Measurements from ENCODE around the gene PRELID3B. TPM values are rescaled to one million over a fixed set of nuclear protein-coding genes. Genes with fewer than 3 reads are reported as not detected.

Gene PRELID3B
- total and polyA plus RNA-seq, 4 donors: 19.9 to 61.1 (median 41.2) TPM

DNA sequence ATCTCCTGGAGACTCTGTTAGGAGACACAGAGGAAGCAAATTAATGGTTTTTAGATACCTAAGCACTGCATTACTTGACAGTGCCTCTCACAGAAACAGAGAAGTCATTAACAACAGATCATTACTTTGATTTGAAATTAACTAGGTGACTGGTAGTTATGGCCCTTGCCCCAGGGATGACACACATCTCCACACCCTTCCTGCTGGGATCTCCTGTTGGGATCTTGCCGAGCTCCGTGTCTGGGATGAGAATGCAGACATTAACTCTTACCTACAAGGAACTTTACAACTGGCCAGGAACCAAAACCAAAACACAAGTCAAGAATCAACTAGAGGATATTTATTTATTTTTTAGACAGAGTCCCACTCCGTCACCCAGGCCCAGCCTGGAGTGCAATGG lies 2.2 kb upstream of the PRELID3B start:
- no peak overlapping the region for H3K9ac ChIP-seq (ENCODE audit: insufficient read depth in 1 of 2, low read length in 2 of 2)
- no peak for TF ChIP-seq CTCF (IDR thresholded peaks at IDR 0.05; ENCODE audit: control extremely low read depth, extremely low read depth)
- H3K27me3 ChIP-seq (ENCODE audit: control insufficient read depth in 3 of 3, insufficient read depth in 3 of 3, low read length in 2 of 3): peaks cover 0 to 2% (median 0%) of the 10 kb centered on the region in 3 donors
- 79 to 91% methylated on average over 3 of the region's 3 CpGs for WGBS, 2 donors
- no peak overlapping the region for H3K4me3 ChIP-seq
- H3K36me3 ChIP-seq (ENCODE audit: control insufficient read depth in 4 of 4, insufficient read depth in 4 of 4, low read length in 4 of 4): peaks cover 0 to 3% (median 0%) of the 10 kb centered on the region in 4 donors
- no peaks in the 10 kb centered on the region for H3K9me3 ChIP-seq (ENCODE audit: control insufficient read depth in 4 of 4, insufficient read depth in 3 of 4, low read length in 3 of 4)
- DNase-seq (no peak), ATAC-seq (ENCODE audit: insufficient read depth, low FRiP score) (no peak)
- peaks cover 0 to 14% (median 11%) of the 10 kb centered on the region in 5 donors for H3K4me1 ChIP-seq (ENCODE audit: control insufficient read depth in 5 of 5, insufficient read depth in 5 of 5, low read length in 5 of 5)
- H3K27ac ChIP-seq (ENCODE audit: low read depth in 1 of 2, low read length in 1 of 2): no peak overlapping the region

- H3K27me3 ChIP-seq (ENCODE audit: control insufficient read depth in 3 of 3, insufficient read depth in 3 of 3, low read length in 2 of 3): peaks cover 0 to 2% (median 0%) of the 10 kb centered on the region in 3 donors
- 72 to 84% methylated on average over 3 of the region's 3 CpGs for WGBS, 2 donors
- ATAC-seq (ENCODE audit: insufficient read depth, low FRiP score) (no peak), DNase-seq (no peak)
- no peak overlapping the region for H3K27ac ChIP-seq (ENCODE audit: low read depth in 1 of 2, low read length in 1 of 2)
- no peaks in the 10 kb centered on the region for H3K9me3 ChIP-seq (ENCODE audit: control insufficient read depth in 4 of 4, insufficient read depth in 3 of 4, low read length in 3 of 4)
- TF ChIP-seq CTCF (IDR thresholded peaks at IDR 0.05; ENCODE audit: control extremely low read depth, extremely low read depth): no peak
- peaks cover 0 to 3% (median 0%) of the 10 kb centered on the region in 4 donors for H3K36me3 ChIP-seq (ENCODE audit: control insufficient read depth in 4 of 4, insufficient read depth in 4 of 4, low read length in 4 of 4)
- no peak overlapping the region for H3K4me3 ChIP-seq
- H3K4me1 ChIP-seq (ENCODE audit: control insufficient read depth in 5 of 5, insufficient read depth in 5 of 5, low read length in 5 of 5): peaks cover 0 to 14% (median 11%) of the 10 kb centered on the region in 5 donors
- H3K9ac ChIP-seq (ENCODE audit: insufficient read depth in 1 of 2, low read length in 2 of 2): no peak overlapping the region
Observed at GRCh38 chr20:59044295-59044694, 1.7 kb upstream of the PRELID3B start.

DNA sequence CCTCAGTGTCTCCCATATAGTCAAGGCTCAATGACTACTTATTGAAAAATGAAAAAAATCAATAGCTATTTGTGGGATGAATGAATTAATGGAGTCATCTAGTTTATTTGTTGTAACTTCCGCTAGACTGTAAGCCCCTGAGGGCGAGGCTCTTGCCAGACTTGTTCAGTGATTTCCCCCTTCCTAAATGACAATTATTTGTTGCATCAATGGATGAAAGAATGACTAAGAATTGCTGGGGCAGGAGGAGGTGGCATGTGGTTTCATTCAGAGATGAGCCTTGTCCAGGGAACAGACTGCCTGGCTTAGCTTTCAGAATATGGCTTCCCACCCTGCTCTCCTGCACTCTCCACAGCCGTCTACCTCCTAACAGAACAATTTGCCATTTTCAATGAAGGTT lies 1.1 kb upstream of the PRELID3B start:
- ATAC-seq (ENCODE audit: insufficient read depth, low FRiP score): no peak
- no peak overlapping the region for H3K4me3 ChIP-seq
- H3K4me1 ChIP-seq (ENCODE audit: control insufficient read depth in 5 of 5, insufficient read depth in 5 of 5, low read length in 5 of 5): peaks cover 0 to 14% (median 11%) of the 10 kb centered on the region in 5 donors
- WGBS, 2 donors: 60 to 79% methylated on average over 3 of the region's 3 CpGs
- H3K36me3 ChIP-seq (ENCODE audit: control insufficient read depth in 4 of 4, insufficient read depth in 4 of 4, low read length in 4 of 4): peaks cover 0 to 3% (median 0%) of the 10 kb centered on the region in 4 donors
- H3K9ac ChIP-seq (ENCODE audit: insufficient read depth in 1 of 2, low read length in 2 of 2): no peak overlapping the region
- H3K27ac ChIP-seq (ENCODE audit: low read depth in 1 of 2, low read length in 1 of 2): peak overlapping the region in 1 of 2 donors; percentile 68
- H3K9me3 ChIP-seq (ENCODE audit: control insufficient read depth in 4 of 4, insufficient read depth in 3 of 4, low read length in 3 of 4): no peaks in the 10 kb centered on the region
- DNase-seq: no peak
- TF ChIP-seq CTCF (IDR thresholded peaks at IDR 0.05; ENCODE audit: control extremely low read depth, extremely low read depth): no peak
- H3K27me3 ChIP-seq (ENCODE audit: control insufficient read depth in 3 of 3, insufficient read depth in 3 of 3, low read length in 2 of 3): peaks cover 0 to 2% (median 0%) of the 10 kb centered on the region in 3 donors
